ENCODE data around the gene RPS15.
A peak's percentile ranks its signal among the peaks of the same experiment; 100 is the strongest.

The RPS15 gene

GRCh38 chr19:1438035-1438932 lies at the start of gene RPS15:
Gene RPS15, plus strand, starts transcription at chr19:1438396. Its CDS starts 30 bp downstream, at chr19:1438426.
- DNase-seq, result peak; percentile 96

GRCh38 chr19:1388637-1389026 lies 49.6 kb upstream of the RPS15 start:
- no peak for DNase-seq

GRCh38 chr19:1389033-1389940 lies 48.9 kb upstream of the RPS15 start:
- no peak for DNase-seq

GRCh38 chr19:1390890-1391423 lies 47.2 kb upstream of the RPS15 start:
- DNase-seq, result no peak

- DNase-seq, result no peak
These were observed 45.8 kb upstream of the RPS15 start for GRCh38 chr19:1392407-1392806.

GRCh38 chr19:1392939-1393530 lies 45.2 kb upstream of the RPS15 start:
- no peak for DNase-seq

GRCh38 chr19:1393841-1394240 lies 44.4 kb upstream of the RPS15 start:
- no peak for DNase-seq

GRCh38 chr19:1394252-1395193 lies 43.7 kb upstream of the RPS15 start:
- no peak for DNase-seq

- no peak for DNase-seq
These were observed 42.8 kb upstream of the RPS15 start for GRCh38 chr19:1395194-1396018.

GRCh38 chr19:1396019-1396767 lies 42.0 kb upstream of the RPS15 start:
- no peak for DNase-seq

GRCh38 chr19:1396768-1397679 lies 41.2 kb upstream of the RPS15 start:
- no peak for DNase-seq

GRCh38 chr19:1397838-1398237 lies 40.4 kb upstream of the RPS15 start:
- no peak for DNase-seq

- DNase-seq, result no peak
These were observed 39.1 kb upstream of the RPS15 start for GRCh38 chr19:1399079-1399478.

- no peak for DNase-seq
These were observed 38.5 kb upstream of the RPS15 start for GRCh38 chr19:1399745-1400144.

- DNase-seq, result no peak
These were observed 37.7 kb upstream of the RPS15 start for GRCh38 chr19:1400281-1401137.

GRCh38 chr19:1401138-1401888 lies 36.9 kb upstream of the RPS15 start, which contains the start of gene GAMT:
Gene GAMT, minus strand, starts transcription at chr19:1401542. Its CDS starts 66 bp downstream, at chr19:1401476.
- DNase-seq, result peak; percentile 72

GRCh38 chr19:1401889-1402217 lies 36.3 kb upstream of the RPS15 start:
- no peak for DNase-seq
